GM19397 (cell line): Measurements from ENCODE around the gene PNPLA1.

Experiments used
- ATAC-seq: cut with Tn5 transposase; IDR thresholded peaks from one replicate; pipeline ENCODE4 v1.9.1; 2021; ENCODE audit warnings: mild to moderate bottlenecking, moderate library complexity; ENCODE audit not compliant: unreplicated experiment

The PNPLA1 gene

GRCh38 chr6:36355819-36356218 is 86.0 kb downstream of the PNPLA1 start:
- ATAC-seq: no peak

- no peak for ATAC-seq
Observed at GRCh38 chr6:36357872-36358225, 88.0 kb downstream of the PNPLA1 start.
